GM19193 (cell line): ENCODE data around the gene PEDS1.

Source experiments
- POLR2A ChIP-seq: IDR thresholded peaks from 4 replicates; pipeline ENCODE4 v1.6.1; 2011; ENCODE audit not compliant: insufficient read depth, insufficient read length; ENCODE audit errors: extremely low read depth

PEDS1 gene

DNA sequence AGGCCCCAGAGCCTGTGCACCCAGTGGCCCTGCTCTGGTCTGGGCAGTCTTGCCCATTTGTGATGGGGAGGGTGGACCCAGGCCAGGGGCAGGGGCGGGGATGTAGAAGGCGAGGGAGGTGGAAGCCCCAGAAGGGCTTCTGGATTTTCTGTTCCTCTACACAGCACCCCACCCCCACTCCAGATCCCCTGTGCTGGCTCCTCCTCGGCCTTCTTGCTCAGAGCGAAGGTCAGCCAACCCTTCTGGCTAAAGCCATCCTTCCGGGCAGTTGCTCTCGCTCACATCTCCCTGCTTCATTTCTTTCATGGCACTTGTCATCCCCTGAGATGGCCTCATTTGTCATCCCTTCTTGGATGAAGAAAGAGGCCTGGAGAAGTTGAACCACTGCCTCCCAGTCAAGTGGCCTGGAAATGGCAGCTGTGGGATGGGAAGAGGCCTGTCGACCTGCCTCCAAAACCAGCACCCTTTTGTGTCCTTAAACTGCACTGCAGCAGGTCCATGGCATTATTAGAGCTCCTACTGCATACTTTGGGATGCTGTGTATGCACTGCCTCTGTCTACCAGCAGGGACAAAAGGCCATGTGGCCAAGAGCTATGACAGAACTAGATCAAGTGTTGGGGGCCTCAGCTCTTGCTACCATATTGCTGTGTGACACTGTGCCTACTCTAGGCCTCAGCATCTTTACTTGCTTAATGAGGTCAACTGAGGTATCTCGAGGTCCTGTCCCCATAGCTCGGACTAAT, 19.9 kb downstream of the PEDS1 start:
- TF ChIP-seq POLR2A, result no peak

- TF ChIP-seq POLR2A, result no peak
These were observed 20.5 kb downstream of the PEDS1 start for GRCh38 chr20:50133041-50133440.

- no peak for TF ChIP-seq POLR2A
These were observed 22.5 kb downstream of the PEDS1 start for GRCh38 chr20:50130995-50131394.

GRCh38 chr20:50130356-50130723, 23.2 kb downstream of the PEDS1 start:
- TF ChIP-seq POLR2A, result no peak

DNA sequence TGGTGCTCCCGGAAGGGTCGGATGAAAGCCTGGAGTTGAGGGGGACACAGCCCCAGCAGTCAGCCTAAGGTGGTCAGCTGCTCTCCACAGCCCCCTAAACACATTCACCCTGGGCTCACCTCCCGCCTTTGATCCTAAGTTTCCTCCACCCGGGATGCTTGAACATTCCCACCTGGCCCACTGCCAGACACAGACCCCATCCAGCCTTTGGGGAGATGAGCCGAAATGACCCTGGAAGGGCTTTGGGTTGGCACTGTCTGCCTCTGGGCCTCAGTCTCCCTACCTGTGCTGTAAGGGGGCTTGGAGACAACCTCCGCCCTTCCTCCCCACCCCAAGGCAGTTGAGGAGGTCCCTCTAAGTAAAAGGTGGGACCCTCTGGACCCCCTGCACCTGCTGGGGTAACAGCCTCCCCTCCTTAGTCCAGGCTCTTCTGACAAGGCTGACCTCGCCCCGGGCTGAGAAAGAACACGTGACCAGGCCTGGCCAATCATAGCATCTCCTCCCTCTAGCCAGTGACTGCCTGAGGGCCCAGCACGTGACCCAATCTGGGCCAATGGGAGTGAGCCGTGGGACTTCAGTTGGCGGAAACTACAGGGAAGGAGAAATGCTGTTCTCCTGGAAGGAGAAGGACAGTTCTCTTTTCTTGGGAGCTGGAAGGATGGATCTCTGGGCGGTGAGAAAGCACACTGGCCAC, 23.7 kb downstream of the PEDS1 start:
- TF ChIP-seq POLR2A, result no peak

- TF ChIP-seq POLR2A, result no peak
These were observed 25.0 kb downstream of the PEDS1 start for GRCh38 chr20:50128520-50128905.

- TF ChIP-seq POLR2A, result no peak
These were observed 25.7 kb downstream of the PEDS1 start for GRCh38 chr20:50127587-50128519.

DNA sequence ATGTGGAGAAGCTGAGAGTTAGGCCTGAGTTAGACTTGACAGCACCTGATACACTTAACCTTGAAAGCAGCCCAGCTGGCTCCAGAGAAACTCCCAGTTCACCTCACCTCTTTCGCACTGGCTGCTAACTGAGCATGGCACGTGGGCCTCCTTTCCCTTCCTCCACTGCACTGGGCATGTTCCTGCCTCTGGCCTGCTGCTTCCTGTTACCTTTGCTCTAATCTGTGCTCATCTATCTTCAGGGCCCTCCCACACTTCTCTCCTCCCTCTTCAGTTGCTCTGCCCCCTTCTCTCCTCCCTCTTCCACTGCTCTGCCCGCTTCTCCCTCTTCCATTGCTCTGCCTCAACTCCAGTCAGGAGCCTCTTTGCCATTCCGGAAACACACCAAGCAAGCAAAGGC, 26.9 kb downstream of the PEDS1 start:
- no peak for TF ChIP-seq POLR2A

DNA sequence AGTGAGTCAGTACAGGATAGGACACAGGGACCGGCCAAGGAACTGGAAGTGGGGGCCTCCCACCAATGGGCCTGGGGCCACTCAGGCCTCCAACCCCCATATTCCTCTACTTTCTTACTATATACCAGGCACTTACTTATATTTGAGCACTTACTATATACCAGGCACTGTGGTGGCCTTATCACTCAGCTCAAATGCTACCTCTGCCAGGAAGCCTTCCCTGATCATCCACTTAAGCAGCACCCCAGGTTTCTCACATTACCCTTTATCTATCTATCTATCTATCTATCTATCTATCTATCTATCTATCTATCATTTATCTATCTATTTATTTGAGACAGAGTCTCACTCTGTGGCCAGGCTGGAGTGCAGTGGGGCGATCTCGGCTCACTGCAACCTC, 28.2 kb downstream of the PEDS1 start:
- no peak for TF ChIP-seq POLR2A

GRCh38 chr20:50124496-50124895, 29.0 kb downstream of the PEDS1 start:
- no peak for TF ChIP-seq POLR2A

GRCh38 chr20:50123418-50123817, 30.1 kb downstream of the PEDS1 start:
- no peak for TF ChIP-seq POLR2A

- no peak for TF ChIP-seq POLR2A
These were observed 30.8 kb downstream of the PEDS1 start for GRCh38 chr20:50122763-50123162.

DNA sequence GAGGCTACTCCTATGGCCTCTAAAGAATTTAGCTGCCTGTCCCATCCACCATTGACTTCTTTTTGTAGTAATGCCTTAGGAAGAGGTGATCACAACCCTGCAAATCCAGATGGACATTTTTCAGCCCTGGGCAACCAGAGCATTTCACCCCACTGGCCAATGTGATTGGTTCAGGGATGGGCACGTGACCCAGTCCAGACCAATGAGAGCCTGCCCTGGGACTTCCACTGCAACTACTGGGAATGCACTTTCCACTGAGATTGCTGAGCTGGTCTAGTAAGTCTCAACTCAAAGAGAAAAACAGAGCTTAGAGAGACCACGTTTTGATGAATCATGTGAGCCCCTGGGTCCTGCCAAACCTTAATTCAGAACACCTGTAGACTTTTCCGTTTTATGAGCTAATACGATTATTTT, 31.7 kb downstream of the PEDS1 start:
- TF ChIP-seq POLR2A, result no peak

GRCh38 chr20:50120935-50121693, 32.4 kb downstream of the PEDS1 start:
- TF ChIP-seq POLR2A, result no peak

GRCh38 chr20:50118203-50118602, 35.3 kb downstream of the PEDS1 start:
- TF ChIP-seq POLR2A, result no peak
